ENCODE measurements around the gene C5AR2.
"Not testable (repeated sequence)": the region's sequence is repeated elsewhere in the genome, so short reads cannot be mapped to it uniquely, and the experiment has no call there.

C5AR2 gene

DNA sequence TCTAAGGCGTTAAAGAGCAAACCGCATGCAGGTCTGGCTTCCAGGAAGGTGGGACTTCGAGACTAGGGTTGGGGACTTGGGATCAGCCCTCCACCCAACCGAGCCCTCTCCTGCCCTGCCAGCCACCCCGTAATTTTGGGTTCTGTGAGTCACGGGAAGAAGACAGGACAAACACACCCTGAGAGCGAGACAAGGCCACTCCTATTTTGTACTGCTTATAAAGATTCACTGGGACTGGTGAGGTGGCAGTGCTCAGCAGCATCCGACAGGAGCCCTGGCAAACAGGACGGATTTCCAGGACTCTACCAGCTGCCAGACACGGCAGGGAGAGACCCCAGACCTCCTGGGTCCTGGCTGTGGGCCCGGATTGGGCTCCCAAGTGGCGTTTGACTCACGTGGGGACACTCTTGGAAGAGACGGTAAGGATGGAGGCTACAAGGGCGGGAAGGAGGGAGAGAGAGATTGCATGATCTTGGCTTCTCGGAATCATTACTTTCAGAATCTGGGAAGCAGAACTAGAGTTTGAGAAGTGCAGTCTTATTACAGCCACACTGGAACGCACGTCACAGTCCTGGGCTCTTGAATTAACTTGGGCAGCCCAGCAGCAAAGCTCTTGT is at the start of gene C5AR2:
C5AR2 (plus strand) TSS at position 245 of the 617 bp plus-strand sequence. CDS start 8,625 bp downstream, outside the sequence.
- DNase-seq: no peak

DNA sequence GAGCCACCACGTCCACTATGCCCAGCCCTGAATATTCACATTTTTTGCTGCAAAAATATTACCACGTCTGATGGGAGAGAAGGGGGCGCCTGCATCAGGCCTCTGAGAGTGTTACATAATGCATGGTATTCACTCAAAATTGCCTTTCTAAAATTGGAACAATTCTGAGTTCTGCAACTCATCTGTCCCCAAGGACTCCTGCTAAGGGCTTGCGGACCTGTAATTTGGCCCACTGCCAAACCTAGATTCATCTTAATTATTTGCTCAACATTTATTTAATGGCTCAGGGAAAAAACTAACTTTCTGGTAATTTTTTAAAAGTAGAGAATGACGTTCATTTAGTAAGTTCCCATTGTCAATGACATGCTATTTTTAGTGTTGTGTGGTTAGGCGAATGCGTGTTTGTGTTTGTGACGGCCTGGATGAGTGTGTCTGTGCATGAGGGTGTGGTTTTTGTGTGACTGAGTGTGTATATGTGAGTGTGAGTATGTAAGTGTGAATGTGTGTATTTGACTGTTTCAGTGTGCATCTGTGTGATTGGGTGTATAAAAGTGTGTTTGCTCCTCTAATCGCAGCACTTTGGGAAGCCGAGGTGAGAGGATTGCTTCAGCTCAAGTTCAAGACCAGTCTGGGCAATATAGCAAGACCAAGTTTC is 48.4 kb upstream of the C5AR2 start:
- no peak for DNase-seq

DNA sequence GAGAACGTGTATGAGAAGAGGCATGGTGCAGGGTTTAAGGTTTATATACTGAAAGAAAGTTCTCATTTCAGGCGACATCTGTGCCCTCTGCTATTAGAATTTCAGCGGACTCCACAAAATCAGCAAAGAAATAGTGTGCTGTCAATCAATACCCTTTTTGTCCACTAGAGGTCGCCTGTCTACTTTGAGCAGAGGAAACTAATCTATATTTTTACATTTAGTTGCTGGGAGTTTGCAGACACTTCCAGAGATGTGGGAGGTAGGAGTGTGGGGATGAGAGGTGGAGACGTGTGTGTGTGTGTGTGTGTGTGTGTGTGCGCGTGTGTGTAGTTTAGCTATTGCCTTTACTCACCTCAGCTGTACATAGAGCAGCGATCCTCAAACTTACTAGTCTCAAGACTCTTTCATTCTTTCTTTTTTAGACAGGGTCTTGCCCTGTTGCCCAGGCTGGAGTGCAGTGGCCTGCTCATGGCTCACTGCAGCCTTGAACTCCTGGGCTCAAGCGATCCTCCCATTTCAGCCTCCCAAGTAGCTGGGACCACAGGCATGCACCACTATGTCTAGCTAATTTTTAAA is 47.6 kb upstream of the C5AR2 start:
- DNase-seq: peak; percentile 69

DNA sequence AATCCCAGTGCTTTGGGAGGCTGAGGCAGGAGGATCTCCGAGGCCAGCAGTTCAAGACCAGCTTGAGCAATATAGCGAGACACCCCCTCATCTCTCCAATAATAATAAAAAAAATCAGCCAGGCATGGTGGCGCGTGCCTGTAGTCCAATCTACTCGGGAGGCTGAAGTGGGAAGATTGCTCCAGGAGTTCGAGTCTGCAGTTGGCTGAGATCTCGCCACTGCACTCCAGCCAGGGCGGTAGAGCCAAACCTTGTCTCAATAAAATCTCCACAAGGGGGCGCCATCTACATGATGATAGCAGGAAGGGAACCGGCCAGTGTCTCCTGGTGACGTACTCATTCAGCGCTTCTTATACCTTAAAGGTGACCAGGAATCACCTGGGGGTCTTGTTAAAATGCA is 35.9 kb upstream of the C5AR2 start:
- peak; percentile 87 for DNase-seq

DNA sequence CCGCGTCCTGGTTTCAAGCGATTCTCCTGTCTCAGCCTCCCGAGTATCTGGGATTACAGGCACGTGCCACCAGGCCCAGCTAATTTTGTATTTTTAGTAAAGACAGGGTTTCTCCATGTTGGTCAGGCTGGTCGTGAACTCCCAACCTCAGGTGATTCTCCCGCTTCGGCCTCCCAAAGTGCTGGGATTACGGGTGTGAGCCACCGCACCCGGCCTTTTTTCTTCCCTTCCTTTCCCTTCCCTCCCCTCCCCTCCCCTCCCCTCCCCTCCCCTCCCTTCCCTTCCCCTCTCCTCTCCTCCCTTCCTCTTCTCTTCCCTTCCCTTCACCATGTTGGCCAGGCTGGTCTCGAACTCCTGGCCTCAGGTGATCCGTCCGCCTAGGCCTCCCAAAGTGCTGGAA is 31.1 kb upstream of the C5AR2 start:
- DNase-seq: not testable (repeated sequence)

DNA sequence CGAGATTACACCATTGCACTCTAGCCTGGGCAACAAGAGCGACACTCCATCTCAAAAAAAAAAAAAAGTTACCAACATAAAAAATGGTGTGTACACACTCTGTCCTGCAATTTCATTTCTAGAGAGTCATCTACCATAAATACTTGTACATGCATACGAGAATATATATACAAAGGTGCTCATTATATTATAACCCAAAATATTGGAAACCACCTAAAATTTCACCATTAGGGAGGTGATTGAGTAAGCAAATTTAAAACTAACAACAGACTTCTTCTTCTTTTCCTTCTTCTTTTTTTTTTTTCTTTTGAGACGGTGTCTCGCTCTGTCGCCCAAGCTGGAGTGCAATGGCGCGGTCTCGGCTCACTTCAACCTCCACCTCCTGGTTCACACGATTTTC is 29.7 kb upstream of the C5AR2 start:
- DNase-seq: no peak

DNA sequence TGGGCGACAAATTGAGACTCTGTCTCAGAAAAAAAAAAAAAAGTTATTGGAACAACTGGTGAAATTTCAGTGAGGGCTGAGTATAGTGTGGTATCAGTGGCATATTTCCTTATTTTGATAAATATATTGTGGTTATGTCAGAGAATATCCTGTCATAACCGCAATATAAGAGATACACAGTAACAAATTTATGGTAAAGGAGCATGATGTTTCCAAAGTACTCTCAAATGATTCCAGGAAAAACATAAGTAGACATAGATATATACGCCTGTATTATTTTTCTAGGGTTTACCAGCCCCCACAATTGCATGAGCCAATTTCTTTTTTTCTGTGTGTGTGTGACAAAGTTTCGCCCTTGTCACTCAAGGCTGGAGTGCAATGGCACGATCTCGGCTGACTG is 28.0 kb upstream of the C5AR2 start:
- DNase-seq: no peak

DNA sequence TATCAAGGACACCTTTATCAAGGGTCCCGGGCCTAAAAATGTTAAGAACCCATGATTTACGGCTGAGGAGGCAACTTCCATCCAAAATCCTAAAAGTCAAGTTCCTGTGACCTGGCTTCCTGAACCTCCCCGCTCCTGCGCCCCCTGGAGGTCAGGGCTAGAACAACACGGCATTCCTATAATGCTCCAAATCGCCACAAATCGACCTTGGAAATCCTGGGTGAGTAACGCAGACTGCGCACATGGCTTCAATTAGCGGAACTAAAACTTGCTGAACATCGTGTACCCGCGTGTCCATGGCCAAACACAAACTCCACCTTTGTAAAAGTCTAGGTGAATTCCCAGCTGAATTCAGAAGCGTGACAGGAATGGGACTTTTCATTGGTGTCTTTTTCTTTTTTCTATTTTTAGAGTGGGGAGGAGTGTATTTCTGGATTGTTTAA is 26.6 kb upstream of the C5AR2 start:
- peak; percentile 70 for DNase-seq

DNA sequence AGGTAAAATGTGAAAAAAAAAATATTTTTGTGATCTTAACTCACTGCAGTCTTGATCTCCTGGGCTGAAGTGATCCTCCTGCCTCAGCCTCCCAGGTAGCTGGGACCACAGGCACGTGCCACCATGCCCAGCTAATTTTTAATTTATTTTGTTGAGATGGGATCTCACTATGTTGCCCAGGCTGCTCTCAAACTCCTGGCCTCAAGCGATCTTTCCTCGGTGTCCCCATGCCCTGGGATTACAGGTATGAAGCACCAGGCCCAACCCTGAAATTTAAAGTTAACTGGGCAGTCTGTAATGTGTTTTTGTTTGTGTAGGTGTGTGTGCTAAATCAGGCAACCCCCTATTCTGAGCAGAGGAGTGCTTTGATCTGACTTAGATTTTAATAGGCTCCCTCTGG is 25.7 kb upstream of the C5AR2 start:
- no peak for DNase-seq

DNA sequence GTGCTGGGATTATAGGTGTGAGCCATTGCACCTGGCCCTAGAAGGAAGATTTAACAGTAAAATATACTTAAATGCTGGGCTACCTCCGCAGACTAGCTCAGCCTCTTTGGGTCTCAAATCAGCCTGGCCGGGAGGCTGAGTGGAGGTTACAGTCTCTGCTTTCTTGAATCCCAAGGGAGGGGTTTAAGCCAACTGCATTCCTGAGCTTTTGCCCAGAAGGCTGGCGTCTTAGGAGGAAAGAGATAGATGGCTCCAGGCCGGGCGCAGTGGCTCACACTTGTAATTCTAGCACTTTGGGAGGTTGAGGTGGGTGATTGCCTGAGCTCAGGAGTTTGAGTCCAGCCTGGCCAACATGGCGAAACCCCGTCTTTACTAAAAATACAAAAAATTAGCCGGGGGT is 22.9 kb upstream of the C5AR2 start:
- no peak for DNase-seq

DNA sequence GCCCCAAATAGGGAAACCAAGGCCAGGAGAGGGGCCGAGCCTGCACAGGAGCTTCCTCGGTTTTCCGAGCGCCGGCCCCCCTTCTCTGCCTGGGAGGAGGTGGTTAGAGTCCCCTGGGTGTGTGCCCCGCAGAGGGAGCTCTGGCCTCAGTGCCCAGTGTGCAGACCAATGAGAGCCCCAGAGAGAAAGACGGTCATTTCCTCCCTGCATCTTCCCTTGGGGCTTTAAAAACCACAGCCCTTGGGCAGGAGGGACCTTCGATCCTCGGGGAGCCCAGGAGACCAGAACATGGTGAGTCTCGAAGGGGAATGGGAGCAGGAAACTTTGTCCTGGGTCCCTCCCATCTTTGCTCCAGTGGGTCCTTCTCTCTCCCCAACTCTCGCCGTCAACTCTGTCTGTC is 22.4 kb upstream of the C5AR2 start, which contains the start of gene C5AR1:
C5AR1 (plus strand) TSS at position 254 of the 400 bp plus-strand sequence; CDS start at position 289, 35 bp downstream.
- DNase-seq: no peak

DNA sequence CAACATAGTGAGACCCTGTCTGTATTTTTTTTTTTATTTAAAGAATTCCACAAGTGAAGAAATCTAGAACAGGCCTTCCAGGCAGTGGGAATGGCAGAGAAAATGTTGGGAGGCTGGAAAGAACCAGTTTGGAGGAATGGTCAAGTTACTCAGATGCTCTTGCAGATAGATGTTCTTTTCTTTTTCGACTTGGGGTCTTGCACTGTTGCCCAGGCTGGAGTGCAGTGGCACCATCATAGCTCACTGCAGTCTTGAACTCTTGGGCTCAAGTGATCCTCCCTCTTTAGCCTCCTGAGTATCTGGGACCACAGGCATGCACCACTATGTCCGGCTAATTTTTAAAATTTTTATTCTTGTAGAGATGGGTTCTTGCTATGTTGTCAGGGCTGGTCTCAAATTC is 21.7 kb upstream of the C5AR2 start:
- no peak for DNase-seq

DNA sequence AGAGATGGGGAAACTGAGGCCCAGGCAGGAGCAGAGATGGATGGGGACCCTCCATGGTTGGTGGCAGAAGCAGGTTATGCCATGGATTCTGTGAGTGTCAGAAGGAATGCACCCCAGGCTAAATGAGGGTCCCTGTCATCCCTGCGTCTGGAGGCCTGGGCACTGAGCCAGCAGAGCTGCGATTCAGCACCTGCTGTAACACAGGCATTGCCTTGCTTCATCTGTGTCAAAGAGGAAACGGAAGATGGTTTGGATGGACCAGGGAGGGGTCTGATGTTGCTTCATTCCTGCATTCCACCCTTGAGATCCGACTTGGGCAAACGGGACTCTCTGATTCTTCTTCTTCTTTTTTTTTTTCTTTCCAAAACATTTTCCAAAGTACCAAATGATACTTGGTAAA is 21.2 kb upstream of the C5AR2 start:
- peak; percentile 79 for DNase-seq

DNA sequence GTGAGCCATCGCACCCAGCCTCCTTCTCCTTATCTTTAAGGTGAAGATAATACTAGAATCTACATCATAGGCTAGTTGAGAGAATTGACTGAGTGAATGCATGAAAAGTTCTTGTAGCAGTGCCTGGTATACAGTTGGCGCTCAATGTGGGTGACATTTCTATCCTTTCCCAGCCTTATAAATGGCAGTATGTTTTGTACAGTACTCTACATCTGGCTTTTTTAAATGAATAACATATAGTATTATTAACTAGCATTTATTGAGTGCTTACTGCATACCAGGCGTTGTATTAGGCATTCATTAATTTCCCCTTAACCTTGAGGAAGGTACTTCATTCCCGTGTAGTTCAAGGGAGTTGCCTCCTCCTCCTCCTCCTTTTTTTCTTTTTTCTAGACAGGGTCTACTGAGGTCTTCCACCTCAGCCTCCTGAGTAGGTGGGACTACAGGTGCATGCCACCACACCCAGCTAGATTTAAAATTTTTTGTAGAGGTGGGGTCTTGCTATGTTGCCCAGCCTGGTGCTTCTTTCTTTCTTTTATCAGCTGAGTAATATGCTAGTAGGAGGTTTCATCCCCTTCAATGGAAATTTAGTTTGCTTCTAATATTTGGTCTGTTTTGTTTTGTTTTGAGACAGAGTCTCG is 19.5 kb upstream of the C5AR2 start:
- no peak for DNase-seq

DNA sequence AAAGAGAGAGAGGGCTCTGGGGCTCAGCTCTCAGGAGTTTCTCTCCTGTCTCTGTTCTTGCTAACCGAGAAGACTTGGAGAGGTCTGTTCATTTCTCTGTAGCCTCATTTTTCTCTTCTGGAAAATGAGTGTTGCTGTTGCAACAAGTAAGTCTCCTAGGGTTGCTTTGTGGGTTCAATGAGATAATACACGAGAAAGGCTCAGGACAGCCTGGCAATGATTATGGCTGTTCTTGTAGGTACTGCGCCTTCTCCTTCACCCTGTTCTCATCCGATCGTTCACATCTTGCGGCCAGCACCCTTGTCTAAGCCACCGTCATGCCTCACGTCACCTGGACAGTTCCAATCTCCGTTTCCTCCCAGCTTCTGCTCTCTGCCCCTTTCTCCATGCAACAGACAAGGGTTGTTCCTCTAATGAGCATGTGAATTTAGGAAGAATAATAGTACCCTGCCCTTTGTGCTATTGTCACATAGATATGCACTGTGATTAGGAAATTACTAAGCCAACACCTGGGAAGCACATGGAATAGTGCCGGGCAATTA is 18.1 kb upstream of the C5AR2 start:
- no peak for DNase-seq

DNA sequence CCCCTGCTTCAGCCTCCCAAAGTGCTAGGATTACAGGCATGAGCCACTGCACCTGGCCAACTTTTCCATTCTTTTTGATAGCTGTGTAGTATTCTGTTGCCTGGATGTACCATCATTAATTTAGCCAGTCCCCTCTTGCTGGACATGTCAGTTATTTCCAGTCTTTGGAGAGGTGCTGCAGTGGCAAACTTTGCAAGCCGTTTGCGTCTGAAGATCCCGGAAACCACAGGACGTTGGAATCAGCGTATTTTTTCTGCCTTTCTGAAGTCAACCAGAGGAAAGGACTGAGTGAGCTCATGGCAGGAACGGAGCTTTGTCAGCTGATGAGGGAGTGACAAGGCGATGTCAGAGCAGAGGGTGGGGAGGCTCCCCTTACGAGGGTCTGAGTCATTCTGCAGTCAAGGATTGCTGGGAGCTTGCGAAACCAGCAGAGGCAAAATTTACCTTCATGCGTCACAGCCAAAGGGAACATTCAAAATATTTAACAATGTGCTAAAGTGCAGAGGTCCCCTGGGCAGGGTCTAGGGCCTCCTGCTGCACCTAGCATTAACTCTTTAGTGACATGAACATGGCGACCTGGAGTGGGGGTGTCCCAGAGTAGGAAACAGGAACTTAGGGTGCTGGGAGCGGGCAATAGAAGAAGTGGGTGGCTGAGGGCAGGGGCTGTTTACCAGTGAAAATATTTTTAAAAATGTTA is 16.7 kb upstream of the C5AR2 start:
- peak; percentile 35 for DNase-seq

DNA sequence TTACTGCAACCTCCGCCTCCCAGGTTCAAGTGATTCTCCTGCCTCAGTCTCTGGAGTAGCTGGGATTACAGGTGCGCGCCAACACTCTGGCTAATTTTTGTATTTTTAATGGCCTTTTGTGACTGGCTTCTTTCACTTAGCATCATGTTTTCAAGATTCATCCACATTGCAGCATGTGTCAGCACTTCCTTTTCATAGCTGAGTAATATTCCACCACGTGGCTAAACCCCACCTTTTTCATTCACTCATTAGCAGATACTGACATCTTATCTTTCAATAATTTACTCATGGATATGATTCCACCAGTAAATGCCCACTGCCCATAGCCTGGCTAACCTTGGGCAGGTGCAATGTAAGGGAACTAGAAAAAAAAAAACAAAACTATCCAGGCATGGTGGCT is 15.5 kb upstream of the C5AR2 start:
- DNase-seq: no peak

DNA sequence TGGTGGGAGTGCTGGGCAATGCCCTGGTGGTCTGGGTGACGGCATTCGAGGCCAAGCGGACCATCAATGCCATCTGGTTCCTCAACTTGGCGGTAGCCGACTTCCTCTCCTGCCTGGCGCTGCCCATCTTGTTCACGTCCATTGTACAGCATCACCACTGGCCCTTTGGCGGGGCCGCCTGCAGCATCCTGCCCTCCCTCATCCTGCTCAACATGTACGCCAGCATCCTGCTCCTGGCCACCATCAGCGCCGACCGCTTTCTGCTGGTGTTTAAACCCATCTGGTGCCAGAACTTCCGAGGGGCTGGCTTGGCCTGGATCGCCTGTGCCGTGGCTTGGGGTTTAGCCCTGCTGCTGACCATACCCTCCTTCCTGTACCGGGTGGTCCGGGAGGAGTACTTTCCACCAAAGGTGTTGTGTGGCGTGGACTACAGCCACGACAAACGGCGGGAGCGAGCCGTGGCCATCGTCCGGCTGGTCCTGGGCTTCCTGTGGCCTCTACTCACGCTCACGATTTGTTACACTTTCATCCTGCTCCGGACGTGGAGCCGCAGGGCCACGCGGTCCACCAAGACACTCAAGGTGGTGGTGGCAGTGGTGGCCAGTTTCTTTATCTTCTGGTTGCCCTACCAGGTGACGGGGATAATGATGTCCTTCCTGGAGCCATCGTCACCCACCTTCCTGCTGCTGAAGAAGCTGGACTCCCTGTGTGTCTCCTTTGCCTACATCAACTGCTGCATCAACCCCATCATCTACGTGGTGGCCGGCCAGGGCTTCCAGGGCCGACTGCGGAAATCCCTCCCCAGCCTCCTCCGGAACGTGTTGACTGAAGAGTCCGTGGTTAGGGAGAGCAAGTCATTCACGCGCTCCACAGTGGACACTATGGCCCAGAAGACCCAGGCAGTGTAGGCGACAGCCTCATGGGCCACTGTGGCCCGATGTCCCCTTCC is 11.8 kb upstream of the C5AR2 start:
- no peak for DNase-seq

DNA sequence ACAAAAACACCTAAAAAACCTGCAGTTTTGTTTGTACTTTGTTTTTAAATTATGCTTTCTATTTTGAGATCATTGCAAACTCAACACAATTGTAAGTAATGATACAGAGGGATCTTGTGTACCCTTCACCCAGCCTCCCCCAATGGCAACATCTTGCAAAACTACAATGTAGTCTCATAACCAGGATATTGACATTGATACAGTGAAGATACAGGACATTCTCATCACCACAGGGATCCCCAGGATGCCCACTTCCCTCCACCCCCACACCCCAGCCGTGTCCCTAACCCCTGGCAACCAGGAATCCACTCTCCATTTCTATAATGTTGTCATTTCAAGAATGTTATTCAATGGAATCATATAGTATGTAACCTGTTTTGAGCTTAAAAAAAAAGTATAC is 10.3 kb upstream of the C5AR2 start:
- no peak for DNase-seq

DNA sequence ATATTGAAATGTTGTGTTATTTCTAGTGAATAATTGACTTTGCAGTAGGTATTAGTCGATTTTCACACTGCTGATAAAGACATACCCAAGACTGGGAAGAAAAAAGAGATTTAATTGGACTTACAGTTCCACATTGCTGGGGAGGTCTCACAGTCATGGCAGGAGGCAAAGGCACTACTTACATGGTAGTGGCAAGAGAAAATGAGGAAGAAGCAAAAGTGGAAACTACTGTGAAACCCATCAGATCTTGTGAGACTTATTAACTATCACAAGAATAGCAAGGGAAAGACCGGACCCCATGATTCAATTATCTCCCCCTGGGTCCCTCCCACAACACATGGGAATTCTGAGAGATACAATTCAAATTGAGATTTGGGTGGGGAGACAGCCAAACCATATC is 9.9 kb upstream of the C5AR2 start:
- DNase-seq: no peak

DNA sequence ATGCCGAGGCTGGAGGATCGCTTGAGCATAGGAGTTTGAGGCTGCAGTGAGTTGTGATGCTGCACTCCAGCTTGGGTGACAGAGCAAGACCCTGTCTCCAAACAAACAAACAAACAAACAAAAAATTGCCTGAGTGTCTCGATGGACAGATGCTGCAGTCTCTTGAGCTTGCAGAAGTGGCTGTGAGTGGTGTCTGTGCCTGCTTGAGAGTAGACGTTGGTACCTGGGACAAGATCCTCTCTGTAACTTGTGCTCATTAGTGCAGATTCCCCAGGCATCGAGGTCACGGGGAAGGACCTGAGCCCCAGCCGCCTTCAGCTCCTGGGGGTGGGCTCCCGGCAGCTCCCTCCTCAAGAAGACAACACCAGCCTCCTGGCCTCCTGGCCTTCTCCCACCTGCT is 8.6 kb upstream of the C5AR2 start:
- no peak for DNase-seq

DNA sequence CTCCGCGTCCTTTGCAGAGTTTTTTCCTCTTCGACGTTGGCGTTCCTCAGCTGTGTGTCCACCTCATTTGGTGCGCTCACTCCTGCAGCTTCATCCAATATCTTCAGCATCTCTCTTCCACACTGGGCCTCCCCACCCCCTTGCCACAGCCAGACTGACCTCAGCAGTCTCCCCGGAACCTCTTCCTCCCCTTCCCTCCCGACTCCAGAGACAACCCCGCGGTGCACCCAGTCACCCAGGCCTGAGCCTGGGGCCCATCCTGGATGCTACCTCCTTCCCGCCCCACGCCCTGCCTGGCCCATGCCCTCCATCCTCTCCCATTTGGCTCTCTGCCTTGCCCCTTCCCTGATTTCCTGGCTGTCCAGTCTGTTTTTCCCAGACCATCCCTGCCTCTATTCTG is 8.1 kb upstream of the C5AR2 start:
- no peak for DNase-seq
